Chondrocyte (in vitro differentiated cells): ENCODE measurements around the gene DNAJA4. TPM values are rescaled to one million over a fixed set of nuclear protein-coding genes. Genes with fewer than 3 reads are reported as not detected.

Experiments
- DNase-seq: peaks from one replicate; pipeline ENCODE4 v3.0.0; 2021; ENCODE audit warnings: mixed read lengths, low spot score
- H3K27ac Mint-ChIP-seq: one replicate; pipeline ENCODE4 v1.8.0; 2021; ENCODE audit warnings: mild to moderate bottlenecking, moderate library complexity, mixed read lengths; ENCODE audit not compliant: unreplicated experiment
- H3K27me3 Mint-ChIP-seq: 2 replicates; pipeline ENCODE4 v1.8.0; 2021; ENCODE audit warnings: low read depth, mixed read lengths
- H3K36me3 Mint-ChIP-seq: 2 replicates; pipeline ENCODE4 v1.8.0; 2021; ENCODE audit warnings: low read depth, mixed read lengths
- H3K4me1 Mint-ChIP-seq: 2 replicates; pipeline ENCODE4 v1.8.0; 2021; ENCODE audit warnings: low read depth, mild to moderate bottlenecking, mixed read lengths
- H3K4me3 Mint-ChIP-seq: one replicate; pipeline ENCODE4 v1.8.0; 2021; ENCODE audit warnings: mild to moderate bottlenecking, moderate library complexity, mixed read lengths; ENCODE audit not compliant: unreplicated experiment
- H3K9me3 Mint-ChIP-seq: 2 replicates; pipeline ENCODE4 v1.8.0; 2021; ENCODE audit warnings: low read depth, mixed read lengths
- long read RNA-seq: library from polyadenylated mRNA; stranded (forward); transcript quantifications from one replicate; pipeline ENCODE4 v2.0.0, GENCODE V29; 2021
- total RNA-seq: library from RNA; stranded (reverse); gene quantifications from 3 replicates; pipeline ENCODE4 v1.2.1, GENCODE V29; 2021
- TF ChIP-seq, protein P1 (sequence below): fragments of 200-600 bp; sonication (generic); IDR thresholded peaks from 2 replicates; pipeline ENCODE4 v1.5.0; 2021; ENCODE audit warnings: antibody characterized with exemption, mild to moderate bottlenecking, moderate library complexity

Gene DNAJA4
- total RNA-seq: 0.26 to 0.27 TPM in 2 of 3 replicates, not detected in the other
- long read RNA-seq: 0 reads

DNA sequence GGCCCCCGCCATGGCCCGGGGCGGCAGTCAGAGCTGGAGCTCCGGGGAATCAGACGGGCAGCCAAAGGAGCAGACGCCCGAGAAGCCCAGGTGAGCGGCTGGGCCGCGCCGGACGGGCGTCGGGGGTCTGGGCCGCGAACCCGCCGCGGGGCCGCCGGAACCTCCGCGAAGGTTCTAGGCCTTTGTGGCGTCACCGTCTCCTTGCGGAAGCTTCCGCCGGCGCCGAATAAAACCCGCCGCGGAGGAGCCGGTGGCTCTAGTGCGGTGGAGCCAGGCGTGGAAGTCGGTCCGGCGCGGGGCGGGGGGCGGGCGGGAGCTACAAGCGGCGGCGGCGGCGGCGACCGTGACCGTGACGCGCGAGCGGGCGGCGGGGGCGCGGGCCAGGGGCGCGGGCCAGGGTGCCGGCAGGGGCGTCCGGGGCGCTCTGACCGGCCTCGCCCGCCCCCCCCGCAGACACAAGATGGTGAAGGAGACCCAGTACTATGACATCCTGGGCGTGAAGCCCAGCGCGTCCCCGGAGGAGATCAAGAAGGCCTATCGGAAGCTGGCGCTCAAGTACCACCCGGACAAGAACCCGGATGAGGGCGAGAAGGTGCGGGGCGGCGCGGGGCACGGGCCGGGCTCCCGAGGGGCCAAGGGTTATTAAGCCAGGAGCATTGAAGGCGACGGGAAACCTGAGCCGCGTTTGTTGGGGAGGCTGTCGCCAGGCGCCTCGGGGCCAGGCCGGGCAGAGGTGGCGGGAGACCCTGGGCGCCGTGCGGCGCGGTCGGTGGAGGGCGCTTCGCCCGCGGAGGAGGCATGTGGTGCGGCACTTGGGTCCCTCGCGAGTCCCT, at the start of gene DNAJA4:
Gene DNAJA4, plus strand, starts transcription at position 259 of the 833 bp plus-strand sequence. Its CDS starts 202 bp downstream, at position 461.
- Mint-ChIP-seq H3K27ac (peak within 1 kb of the TSS; percentile 88), H3K4me3 (no peak within 1 kb of the TSS), H3K27me3 (no peaks in the 10 kb centered on the region), H3K9me3 (no peaks in the 10 kb centered on the region), H3K36me3 (no peaks in the 10 kb centered on the region), H3K4me1 (peaks cover 12% of the 10 kb centered on the region)
- TF ChIP-seq, protein P1, sequence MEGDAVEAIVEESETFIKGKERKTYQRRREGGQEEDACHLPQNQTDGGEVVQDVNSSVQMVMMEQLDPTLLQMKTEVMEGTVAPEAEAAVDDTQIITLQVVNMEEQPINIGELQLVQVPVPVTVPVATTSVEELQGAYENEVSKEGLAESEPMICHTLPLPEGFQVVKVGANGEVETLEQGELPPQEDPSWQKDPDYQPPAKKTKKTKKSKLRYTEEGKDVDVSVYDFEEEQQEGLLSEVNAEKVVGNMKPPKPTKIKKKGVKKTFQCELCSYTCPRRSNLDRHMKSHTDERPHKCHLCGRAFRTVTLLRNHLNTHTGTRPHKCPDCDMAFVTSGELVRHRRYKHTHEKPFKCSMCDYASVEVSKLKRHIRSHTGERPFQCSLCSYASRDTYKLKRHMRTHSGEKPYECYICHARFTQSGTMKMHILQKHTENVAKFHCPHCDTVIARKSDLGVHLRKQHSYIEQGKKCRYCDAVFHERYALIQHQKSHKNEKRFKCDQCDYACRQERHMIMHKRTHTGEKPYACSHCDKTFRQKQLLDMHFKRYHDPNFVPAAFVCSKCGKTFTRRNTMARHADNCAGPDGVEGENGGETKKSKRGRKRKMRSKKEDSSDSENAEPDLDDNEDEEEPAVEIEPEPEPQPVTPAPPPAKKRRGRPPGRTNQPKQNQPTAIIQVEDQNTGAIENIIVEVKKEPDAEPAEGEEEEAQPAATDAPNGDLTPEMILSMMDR: no peak
- DNase-seq: no peak

DNA sequence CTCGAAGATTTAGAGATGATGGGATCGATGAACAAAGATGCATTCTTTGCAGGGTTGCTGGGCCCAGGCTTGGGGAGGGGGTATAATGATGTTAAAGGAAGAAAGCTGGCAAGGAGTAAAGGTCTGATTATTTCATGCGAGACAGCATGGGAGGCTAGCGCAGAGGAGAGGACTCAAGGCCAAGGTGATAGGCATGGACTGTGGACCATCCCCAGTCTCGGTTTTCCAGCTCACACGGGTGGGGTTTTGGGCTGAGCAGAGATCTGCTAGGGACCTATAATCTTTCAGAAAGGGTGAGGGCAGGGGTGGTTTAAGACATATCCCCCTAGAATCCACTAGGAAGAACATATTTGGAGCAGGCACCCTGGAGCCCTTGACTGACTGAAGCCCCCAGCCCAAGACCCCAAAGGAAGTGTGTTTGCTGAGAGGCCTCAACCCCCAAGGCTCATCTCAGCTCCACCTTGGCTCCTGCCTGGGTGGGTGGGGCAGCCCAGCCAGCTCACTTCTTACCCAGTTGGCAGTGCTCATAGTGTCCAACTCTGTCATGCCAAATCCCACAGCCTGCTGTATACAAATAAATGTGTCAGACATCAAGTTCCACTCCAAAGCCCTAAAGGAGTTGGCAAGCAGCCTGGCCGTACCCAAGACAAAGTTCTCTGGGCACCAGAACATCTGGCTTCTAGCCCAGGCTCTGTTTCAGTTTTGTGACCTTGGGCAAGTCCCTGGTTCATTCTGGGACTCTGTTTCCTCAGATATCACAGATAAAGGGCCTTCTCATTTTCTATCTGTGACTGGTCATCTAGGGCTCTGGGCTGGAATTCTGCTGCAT, 47.9 kb upstream of the DNAJA4 start:
- Mint-ChIP-seq H3K36me3 (no peaks in the 10 kb centered on the region), H3K27me3 (no peaks in the 10 kb centered on the region), H3K4me3 (no peak overlapping the region), H3K4me1 (peaks cover 40% of the 10 kb centered on the region), H3K27ac (no peak overlapping the region), H3K9me3 (no peaks in the 10 kb centered on the region)
- no peak for DNase-seq
- TF ChIP-seq, protein P1: no peak

DNA sequence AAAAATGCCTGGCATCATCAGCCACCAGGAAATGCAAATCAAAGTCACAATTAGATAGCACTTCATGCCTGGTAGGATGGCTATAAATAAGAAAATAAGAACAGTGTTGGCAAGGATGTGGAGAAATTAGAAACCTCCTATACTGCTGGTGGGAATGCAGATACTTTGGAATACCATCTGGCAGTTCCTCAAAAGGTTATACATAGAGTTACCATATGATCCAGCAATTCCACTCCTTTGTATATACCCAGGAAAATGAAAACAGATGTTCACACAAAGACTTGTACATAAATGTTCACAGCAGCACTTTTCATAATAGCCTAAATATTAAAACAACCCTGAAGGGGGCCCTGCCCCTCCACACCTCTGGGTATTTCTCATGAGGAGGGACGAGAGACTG, 43.6 kb upstream of the DNAJA4 start:
- H3K27ac Mint-ChIP-seq: no peak overlapping the region
- peaks cover 25% of the 10 kb centered on the region for H3K4me1 Mint-ChIP-seq
- no peak for DNase-seq
- no peaks in the 10 kb centered on the region for H3K27me3 Mint-ChIP-seq
- H3K4me3 Mint-ChIP-seq: no peak overlapping the region
- peaks cover 3% of the 10 kb centered on the region for H3K9me3 Mint-ChIP-seq
- TF ChIP-seq, protein P1: no peak
- no peaks in the 10 kb centered on the region for H3K36me3 Mint-ChIP-seq

DNA sequence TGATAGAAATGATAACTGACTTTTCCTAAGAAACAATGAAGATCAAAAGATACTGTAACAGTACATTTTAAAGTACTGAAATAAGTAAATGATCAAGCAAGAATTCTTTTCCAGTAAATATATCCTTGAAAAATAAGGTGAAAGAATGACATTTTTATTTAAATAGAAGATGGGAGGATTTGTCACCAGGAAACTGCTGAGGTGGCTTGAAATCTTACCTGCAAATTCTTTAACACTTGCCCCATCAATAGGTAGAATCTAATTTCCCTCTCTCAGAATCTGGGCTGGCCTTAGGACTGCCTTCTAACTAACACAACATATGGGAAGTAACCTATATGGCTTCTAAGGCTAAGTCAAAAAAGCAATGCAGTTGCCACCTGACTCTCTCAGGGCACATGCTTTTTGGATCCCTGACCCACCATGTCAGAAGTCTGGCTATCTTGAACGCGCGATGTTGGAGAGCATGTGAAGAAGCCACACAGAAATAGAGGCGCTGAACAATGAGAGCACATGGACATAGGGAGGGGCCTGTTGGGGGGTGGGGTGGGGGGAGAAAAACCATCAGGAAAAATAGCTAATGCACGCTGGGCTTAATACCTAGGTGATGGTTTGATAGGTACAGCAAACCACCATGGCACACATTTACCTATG, 41.5 kb upstream of the DNAJA4 start:
- no peak for DNase-seq
- TF ChIP-seq, protein P1: no peak
- no peaks in the 10 kb centered on the region for H3K27me3 Mint-ChIP-seq
- H3K4me3 Mint-ChIP-seq: no peak overlapping the region
- H3K36me3 Mint-ChIP-seq: no peaks in the 10 kb centered on the region
- peaks cover 10% of the 10 kb centered on the region for H3K4me1 Mint-ChIP-seq
- H3K9me3 Mint-ChIP-seq: peaks cover 5% of the 10 kb centered on the region
- H3K27ac Mint-ChIP-seq: no peak overlapping the region
